Neuron (in vitro differentiated cells): ENCODE measurements around the gene COL16A1.

ENCODE experiments used
- H2AFZ ChIP-seq: one replicate; pipeline ENCODE4 v1.6.1; 2013; ENCODE audit warnings: low read depth, mild to moderate bottlenecking, inconsistent platforms, low read length, moderate library complexity
- H3K27me3 ChIP-seq: one replicate; pipeline ENCODE4 v1.6.1; 2013; ENCODE audit warnings: low read length; ENCODE audit not compliant: insufficient read depth
- H3K36me3 ChIP-seq: one replicate; pipeline ENCODE4 v1.6.1; 2013; ENCODE audit warnings: low read length; ENCODE audit not compliant: insufficient read depth
- H3K4me1 ChIP-seq: one replicate; pipeline ENCODE4 v1.6.1; 2013; ENCODE audit warnings: low read length; ENCODE audit not compliant: insufficient read depth
- H3K4me3 ChIP-seq: 2 replicates; pipeline ENCODE4 v1.5.1; 2013; ENCODE audit warnings: mild to moderate bottlenecking, low read length, moderate library complexity
- H3K9me3 ChIP-seq: one replicate; pipeline ENCODE4 v1.6.1; 2013; ENCODE audit warnings: low read length

COL16A1 gene

DNA sequence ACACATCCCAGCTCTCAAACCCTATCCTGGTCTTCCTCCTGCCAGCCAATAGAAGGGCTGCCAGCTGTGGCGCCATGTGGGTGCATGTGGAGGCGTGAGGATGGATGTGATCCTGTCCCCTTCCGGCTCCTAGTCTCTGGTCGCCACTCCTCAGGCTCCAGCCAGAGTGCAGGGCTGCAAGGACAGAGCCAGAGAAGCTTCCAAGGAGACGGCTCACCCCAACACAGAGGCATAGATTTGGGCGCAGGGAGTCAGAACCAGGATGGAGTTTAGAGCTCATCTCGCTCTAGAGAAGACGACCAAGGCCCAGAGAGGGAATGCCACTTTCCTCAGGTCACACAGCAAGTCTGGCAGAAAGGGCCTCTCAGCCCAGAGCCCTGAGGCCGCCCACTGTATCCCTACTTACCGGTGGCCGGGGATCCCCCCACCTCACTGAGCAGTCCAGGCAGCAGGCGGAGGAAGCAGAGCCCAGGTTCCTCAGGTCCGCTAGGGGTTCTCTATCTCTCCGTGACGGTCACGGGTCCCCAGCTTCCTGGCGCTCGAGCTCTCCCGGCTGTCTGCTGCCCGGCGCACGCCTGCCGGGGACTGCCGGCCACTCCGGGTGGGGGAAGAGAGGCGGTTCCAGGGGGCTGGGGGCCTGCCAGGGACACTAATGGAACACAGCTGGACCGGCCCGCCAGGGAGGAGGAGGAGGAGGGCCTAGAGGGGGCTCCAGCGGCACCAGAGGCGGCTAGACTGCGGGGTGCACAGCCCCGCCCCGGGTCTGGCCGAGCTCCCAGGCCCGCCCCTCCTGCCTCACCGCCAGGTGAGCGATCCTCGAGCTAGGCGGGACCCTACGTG lies at the start of gene COL16A1:
Gene COL16A1 (minus strand): TSS at position 587 of the 840 bp plus-strand sequence. CDS start 1,824 bp downstream, outside the sequence.
- peaks cover 4% of the 10 kb centered on the region for H3K4me1 ChIP-seq
- H3K27me3 ChIP-seq = peaks cover 68% of the 10 kb centered on the region
- H3K36me3 ChIP-seq = no peaks in the 10 kb centered on the region
- H3K4me3 ChIP-seq = no peak within 1 kb of the TSS
- no peak within 1 kb of the TSS for H2AFZ ChIP-seq
- no peaks in the 10 kb centered on the region for H3K9me3 ChIP-seq

GRCh38 chr1:31752952-31753475 lies 49.2 kb upstream of the COL16A1 start:
- no peaks in the 10 kb centered on the region for H3K27me3 ChIP-seq
- H3K4me3 ChIP-seq = no peak overlapping the region
- H3K9me3 ChIP-seq = no peaks in the 10 kb centered on the region

DNA sequence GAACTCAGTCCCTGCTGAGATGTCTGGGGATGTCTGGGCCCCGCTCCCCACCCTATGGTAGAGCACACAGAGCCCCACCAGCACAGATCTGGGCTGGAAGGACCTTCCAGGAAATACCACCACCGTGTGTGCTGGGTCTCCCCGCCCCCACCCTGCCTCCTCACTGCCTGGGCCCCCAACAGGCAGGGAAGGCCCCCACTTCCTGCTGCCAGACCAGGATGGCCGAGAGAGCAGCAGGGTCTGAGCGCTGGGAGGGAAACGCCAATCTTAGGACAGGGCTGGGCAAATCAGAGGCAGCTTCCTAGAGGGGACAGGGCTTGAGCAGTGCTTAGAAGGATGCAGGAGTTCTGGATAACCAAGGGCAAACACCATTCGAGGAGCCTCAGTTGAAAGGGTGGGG lies 48.4 kb upstream of the COL16A1 start:
- Histone ChIP-seq H3K4me1 (no peaks in the 10 kb centered on the region), H2AFZ (no peak overlapping the region), H3K27me3 (no peaks in the 10 kb centered on the region), H3K36me3 (no peaks in the 10 kb centered on the region), H3K4me3 (no peak overlapping the region), H3K9me3 (no peaks in the 10 kb centered on the region)

More at GRCh38 chr1:31752952-31753475, 49.2 kb upstream of the COL16A1 start:
- no peak overlapping the region for H2AFZ ChIP-seq
- no peaks in the 10 kb centered on the region for H3K4me1 ChIP-seq
- no peaks in the 10 kb centered on the region for H3K36me3 ChIP-seq

DNA sequence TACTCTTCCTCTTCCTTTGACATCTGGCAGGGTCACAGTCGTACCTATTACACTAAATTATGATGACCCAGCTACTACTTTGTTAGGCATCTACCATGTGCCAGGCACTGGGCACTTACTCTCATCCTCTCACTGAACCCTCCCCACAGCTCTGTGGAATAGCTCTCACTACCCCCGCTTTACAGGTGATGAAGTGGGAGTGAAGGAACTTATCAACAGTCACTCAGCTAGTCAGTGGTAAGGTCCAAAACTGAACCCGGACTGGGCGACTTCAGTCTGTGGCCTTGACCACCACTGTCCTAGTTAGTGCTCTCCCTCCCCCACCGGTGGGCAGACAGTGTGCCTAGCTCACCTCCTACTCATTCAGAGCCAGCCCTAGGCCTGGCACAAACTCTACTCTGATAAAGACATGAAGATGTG lies 48.0 kb upstream of the COL16A1 start:
- H3K4me3 ChIP-seq = no peak overlapping the region
- H3K36me3 ChIP-seq = no peaks in the 10 kb centered on the region
- H3K9me3 ChIP-seq = no peaks in the 10 kb centered on the region
- H3K27me3 ChIP-seq = no peaks in the 10 kb centered on the region
- H2AFZ ChIP-seq = no peak overlapping the region
- H3K4me1 ChIP-seq = no peaks in the 10 kb centered on the region

DNA sequence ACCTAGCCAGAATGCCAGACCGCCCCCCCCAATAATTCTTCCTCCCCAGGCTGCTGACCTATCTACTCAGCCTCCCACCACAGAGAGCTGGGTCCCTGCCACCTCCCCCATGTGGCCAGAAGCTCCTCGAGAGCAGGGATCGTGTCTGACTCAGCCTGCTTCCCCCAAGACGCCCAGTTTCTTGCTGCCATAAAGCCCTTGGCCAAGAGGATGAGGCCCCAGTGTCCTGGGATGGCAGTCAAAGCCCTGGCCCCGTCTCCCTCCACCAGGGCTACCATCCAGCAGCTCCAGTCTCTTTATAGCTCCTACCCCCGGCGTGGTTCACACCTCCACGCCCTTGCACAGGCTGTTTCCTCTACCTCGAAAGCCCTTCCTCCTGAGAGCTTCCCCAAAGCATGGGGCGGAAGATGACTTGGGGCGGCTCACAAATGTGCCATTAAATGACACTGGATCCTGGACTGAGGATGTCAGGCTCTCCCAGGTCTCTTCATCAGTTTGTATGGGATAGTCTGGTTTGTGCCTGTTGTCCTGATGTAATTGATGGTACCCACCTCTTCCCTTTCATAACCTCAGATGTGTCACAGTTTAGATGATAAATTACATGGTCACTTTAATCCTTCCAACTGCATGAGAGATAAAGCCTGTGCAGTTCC lies 47.2 kb upstream of the COL16A1 start:
- Histone ChIP-seq H3K9me3 (no peaks in the 10 kb centered on the region), H3K36me3 (no peaks in the 10 kb centered on the region), H3K4me1 (no peaks in the 10 kb centered on the region), H2AFZ (no peak overlapping the region), H3K4me3 (no peak overlapping the region), H3K27me3 (no peaks in the 10 kb centered on the region)

- Histone ChIP-seq H3K36me3 (no peaks in the 10 kb centered on the region), H3K4me3 (no peak overlapping the region), H2AFZ (no peak overlapping the region), H3K27me3 (no peaks in the 10 kb centered on the region), H3K4me1 (no peaks in the 10 kb centered on the region), H3K9me3 (no peaks in the 10 kb centered on the region)
Observed at GRCh38 chr1:31749785-31750735, 46.2 kb upstream of the COL16A1 start.

- Histone ChIP-seq H2AFZ (no peak overlapping the region), H3K4me1 (peaks cover 7% of the 10 kb centered on the region), H3K4me3 (no peak overlapping the region), H3K36me3 (no peaks in the 10 kb centered on the region), H3K9me3 (no peaks in the 10 kb centered on the region), H3K27me3 (no peaks in the 10 kb centered on the region)
Observed at GRCh38 chr1:31748365-31748764, 44.5 kb upstream of the COL16A1 start.

GRCh38 chr1:31747304-31747703 lies 43.5 kb upstream of the COL16A1 start:
- H3K9me3 ChIP-seq = no peaks in the 10 kb centered on the region
- no peak overlapping the region for H3K4me3 ChIP-seq
- no peaks in the 10 kb centered on the region for H3K36me3 ChIP-seq
- peaks cover 8% of the 10 kb centered on the region for H3K4me1 ChIP-seq
- H2AFZ ChIP-seq = no peak overlapping the region
- H3K27me3 ChIP-seq = no peaks in the 10 kb centered on the region

- no peaks in the 10 kb centered on the region for H3K27me3 ChIP-seq
- no peak overlapping the region for H3K4me3 ChIP-seq
- no peak overlapping the region for H2AFZ ChIP-seq
- no peaks in the 10 kb centered on the region for H3K36me3 ChIP-seq
- peaks cover 8% of the 10 kb centered on the region for H3K4me1 ChIP-seq
- no peaks in the 10 kb centered on the region for H3K9me3 ChIP-seq
Observed at GRCh38 chr1:31746687-31747086, 42.9 kb upstream of the COL16A1 start.

DNA sequence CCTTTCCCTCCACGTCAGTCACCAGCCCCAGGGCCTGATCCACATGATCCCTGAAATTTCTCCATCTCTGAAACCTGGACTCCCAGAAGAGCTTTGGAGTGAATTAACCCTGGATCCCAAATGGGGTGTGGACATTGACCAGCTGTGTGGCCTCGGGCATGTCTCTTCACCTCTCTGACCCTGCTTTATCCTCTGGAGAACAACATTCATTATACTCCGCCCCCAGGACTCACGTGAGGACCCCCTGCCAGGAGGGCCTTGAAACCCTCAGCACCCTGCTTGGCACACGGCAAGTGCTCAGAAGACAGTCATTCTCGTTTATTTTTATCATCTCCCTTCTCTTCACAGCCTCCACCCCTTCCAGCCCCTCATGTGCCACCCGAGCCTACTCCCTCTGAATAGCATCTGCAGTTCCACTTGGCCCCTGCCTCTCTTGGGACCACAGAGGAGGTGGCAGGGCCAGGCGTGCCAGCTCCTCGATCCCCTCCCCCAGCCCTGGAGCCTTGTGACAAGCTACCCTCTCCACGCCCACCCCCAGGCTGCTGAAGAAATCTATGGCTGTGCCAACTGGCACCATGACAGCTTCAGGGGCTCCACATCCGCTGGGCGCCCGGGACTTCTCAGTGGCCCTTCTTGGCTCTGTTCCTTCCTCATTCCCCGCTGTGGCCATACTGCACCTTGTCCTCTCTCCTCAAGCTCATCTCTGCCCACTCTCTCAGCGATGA lies 42.3 kb upstream of the COL16A1 start:
- H3K4me3 ChIP-seq = no peak overlapping the region
- H3K36me3 ChIP-seq = no peaks in the 10 kb centered on the region
- no peaks in the 10 kb centered on the region for H3K27me3 ChIP-seq
- no peak overlapping the region for H2AFZ ChIP-seq
- no peaks in the 10 kb centered on the region for H3K9me3 ChIP-seq
- H3K4me1 ChIP-seq = peaks cover 8% of the 10 kb centered on the region

- Histone ChIP-seq H3K27me3 (no peaks in the 10 kb centered on the region), H3K4me1 (peaks cover 8% of the 10 kb centered on the region), H2AFZ (no peak overlapping the region), H3K4me3 (no peak overlapping the region), H3K36me3 (no peaks in the 10 kb centered on the region), H3K9me3 (no peaks in the 10 kb centered on the region)
Observed at GRCh38 chr1:31745096-31745945, 41.5 kb upstream of the COL16A1 start.
